Stimulated activated CD4-positive, alpha-beta T cell treated with anti-CD3 and anti-CD28 coated beads, Interleukin-15, amount 100 ng/mL, for 48 hours (primary cell): ENCODE data around the gene GABPB1.

Source experiments
- DNase-seq, 2 donors: peaks; one replicate each; pipeline ENCODE4 v3.0.0-alpha.2; 2020; ENCODE audit warnings: low read depth in 2 of 2

Gene GABPB1

DNA sequence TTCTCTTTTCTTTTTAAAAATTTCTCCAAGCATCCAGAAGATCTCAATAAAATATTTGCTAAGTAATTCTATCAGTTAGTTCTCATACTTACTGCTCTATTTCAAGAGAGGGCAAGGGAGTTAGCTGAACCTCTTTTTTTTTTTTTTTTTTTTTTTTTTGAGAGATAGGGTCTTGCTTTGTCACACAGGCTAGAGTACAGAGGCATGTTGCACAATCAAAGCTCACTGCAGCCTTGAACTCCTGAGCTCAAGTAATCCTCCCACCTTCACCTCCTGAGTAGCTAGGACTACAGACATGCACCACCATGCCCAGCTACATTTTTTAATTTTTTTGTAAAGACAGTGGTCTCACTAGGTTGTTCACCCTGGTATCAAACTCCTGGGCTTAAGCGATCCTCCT, 110.8 kb downstream of the GABPB1 start:
- no peak for DNase-seq

DNA sequence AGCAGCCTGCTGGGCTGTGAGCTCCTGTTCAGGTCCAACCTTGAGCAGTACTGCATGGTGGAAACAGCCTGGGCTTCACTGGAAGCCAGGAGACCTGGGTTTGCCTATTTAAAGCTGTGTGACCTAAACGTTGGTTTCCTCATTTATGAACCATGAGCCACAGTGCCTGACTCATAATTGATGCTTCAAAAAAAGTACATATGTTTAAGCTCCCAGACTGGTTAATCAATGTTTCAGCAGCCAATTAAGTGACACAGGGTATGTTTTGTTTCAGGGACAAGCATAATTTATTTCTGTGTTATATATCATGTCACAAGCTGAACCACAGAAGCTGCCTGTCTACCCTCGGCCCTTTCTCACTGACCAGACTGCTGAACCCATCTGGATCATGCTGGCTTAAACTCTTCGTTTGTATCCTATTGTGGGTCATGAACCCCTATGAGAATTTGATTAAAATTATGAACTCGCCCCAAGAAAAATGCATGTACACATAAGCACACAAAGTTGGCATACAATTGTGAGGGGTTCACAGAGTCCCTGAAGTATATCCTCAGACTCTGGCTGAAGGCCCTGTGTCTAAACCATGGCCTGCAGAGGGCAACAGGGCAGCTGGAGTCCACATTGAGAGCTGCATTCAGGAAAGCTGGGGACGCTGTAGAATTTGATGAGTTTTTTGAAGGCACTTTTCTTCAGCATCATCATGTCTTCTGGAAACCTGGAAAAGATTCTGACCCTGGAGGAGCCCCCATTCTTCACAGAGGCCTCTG, 113.1 kb downstream of the GABPB1 start:
- no peak for DNase-seq

DNA sequence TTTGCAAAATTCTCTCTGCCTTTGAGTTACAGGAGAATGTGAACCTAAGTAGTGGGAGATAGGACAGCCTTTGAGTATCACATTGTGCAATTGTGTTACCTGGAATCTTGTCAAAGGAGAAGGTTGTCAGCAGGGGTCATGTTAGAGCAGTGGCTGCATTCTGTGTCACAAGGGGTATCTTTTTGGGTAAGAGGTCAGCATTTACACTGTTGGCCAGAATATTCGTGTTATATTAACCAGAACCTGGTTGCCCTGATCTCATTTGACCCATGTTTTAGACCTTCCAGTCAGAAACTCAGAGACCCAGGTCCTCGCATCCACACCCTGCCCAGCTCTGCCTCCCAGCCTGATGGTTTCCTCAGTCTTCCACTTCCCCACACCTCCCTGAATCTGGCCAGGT, 116.7 kb downstream of the GABPB1 start:
- no peak for DNase-seq

DNA sequence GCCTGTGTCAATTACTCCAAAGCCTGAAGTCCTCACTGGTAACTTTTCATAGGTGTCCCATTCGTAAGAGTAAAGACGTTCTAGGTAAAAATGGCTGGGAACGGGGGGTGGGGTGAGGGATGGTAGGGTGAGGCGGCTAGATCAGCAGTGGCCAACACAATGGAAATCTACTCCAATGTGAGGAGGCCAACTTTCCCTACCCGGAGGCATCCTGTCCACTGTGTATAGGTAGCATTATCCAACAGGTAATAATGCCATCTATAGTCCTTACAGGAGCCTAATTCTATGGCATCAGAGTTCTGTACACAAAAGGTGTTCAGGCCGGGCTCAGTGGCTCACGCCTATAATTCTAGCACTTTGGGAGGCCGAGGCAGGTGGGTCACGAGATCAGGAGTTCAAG, 118.6 kb downstream of the GABPB1 start:
- no peak for DNase-seq

GRCh38 chr15:50235794-50236193, 119.2 kb downstream of the GABPB1 start:
- no peak for DNase-seq

DNA sequence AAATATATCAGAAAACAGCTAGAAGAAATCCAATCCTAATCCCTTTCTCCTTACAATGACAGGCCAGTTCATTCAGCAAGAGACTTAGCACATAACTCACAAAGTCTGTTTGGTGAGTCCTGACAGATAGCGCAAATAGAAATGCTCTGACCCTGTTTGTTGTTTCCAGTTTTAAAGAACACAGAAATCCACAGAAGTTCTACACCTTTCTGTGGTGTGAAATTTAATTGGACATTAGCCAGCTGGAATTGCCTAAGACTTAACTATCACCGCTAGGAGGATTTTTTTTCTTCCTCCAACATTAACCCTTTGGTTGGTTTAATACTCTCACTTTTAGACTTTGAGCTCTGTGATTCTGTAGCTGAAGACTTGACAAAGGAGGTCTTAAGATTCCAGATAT, 120.2 kb downstream of the GABPB1 start:
- no peak for DNase-seq

- no peak for DNase-seq
These were observed 121.7 kb downstream of the GABPB1 start for GRCh38 chr15:50233192-50233736.

- DNase-seq: no peak
These were observed 122.2 kb downstream of the GABPB1 start for GRCh38 chr15:50232791-50233190.

DNA sequence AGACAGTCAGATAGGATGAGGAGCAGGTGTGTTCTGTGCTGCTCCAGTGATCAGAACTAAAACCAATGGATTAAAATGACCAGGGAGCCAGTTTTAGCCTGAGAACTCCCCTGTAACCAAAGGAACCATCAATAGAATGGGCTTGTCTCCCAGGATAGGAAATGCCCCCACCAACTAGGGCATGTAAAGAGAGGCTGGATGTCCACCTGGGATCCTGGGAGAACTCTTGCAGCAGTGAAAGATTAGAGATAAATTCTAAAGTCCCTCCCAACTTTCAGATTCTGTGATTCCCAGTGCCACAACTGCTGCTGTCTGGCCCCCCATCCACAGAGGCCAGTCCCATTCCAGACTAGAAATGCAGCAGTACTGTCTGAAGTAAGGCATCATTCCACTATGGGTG, 123.2 kb downstream of the GABPB1 start:
- DNase-seq: no peak

DNA sequence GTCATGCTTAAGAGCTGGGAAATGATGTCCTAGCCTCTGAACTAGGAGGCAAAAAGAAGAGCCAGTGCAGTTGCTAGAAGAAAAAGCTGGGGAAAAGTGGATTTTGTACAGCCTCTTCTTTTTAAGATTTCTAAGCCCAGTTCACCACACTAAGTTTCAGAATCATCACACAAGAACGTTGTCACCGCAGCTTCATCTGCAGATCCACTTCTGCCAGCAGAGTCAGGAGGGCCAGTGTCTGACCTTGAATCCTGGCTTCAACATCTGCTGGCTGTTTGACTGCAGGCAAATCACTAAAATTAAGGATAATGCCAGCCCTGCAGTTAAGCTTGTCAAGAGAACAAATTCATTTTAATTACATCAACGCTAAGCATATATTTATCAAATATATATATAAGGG, 125.7 kb downstream of the GABPB1 start:
- DNase-seq: no peak

DNA sequence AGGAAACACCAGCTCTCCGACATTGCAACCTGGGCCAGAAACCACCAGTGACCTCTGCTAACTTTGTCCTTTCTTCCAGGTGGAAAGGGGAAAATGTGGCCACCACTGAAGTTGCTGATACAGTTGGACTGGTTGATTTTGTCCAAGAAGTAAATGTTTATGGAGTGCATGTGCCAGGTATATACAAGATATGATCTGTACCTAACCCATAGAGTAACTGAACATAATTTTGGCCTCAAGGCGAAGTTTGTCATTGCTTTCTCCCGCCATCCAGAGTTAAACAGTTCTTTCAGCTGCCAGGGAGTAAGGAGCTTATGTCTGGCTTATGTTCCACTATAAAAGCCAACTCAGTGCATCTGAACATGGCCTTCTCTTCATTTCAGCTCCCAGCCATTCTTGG, 126.1 kb downstream of the GABPB1 start:
- no peak for DNase-seq

GRCh38 chr15:50227076-50227475, 127.9 kb downstream of the GABPB1 start:
- no peak for DNase-seq

DNA sequence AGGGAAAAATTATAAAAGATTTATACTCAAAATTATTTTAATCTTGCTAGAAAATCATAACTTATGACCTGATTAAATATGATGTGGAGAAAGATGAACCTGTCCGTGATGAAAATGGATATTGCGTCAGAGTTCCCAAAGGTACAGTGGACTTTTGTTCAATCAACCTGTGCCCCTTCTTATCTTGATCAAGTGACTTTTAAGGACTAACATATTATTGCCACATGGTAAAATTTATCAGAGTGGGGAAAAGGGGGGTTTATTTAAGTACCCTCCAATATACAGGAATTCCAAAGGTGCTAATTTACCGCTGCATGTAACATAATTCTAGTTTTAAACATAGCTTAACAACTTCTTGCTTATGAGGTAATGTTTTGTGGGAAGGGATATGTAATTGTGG, 129.1 kb downstream of the GABPB1 start:
- no peak for DNase-seq
